ENCODE measurements around the gene PIK3R1.

DNA sequence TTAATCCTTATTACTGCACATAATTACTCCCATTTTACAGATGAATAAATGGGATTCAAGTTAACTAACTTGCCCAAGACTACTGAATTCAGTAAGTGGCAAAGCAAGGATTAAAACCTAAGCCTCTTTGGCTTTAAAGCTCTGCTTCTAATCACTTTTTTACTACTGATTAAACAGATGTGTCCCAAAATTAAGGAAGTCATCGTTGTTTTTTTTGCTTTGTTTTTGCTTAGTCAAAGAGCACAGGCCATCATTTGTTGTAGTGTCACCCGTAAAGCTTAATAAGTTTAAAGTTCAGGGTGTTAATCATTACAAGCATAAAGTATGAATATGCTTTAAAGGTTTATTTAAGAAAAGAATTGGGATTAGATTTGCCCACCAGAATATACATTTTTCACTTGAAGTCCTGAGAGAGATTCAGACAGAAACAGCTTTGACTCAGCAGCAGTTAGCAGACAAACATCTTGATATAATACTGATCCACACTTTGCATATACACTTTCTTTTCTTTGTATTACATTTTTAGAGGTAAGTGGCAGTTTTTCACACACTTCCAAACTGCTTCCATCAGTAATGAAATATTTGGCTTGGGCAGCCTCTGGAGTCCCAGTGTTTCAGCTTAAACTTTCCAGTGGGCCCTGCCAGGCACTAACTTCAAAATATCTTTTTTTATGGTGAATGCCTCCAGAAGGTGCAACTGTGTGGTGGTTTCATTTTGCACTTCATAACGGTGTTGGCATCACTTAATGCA is 52.7 kb downstream of the PIK3R1 start:
- TF ChIP-seq EZH2 (IDR thresholded peaks at IDR 0.05; ENCODE audit: borderline replicate concordance, low read depth, low read length, severe bottlenecking) (no peak), CTCF (IDR thresholded peaks at IDR 0.05; ENCODE audit: borderline replicate concordance, extremely low read depth, low read length, poor library complexity, severe bottlenecking) (no peak)
